SKM-1 (cell line): ENCODE data around the gene C7orf33.
A peak's percentile ranks its signal among the peaks of the same experiment; 100 is the strongest.
"Not testable (repeated sequence)": the region's sequence is repeated elsewhere in the genome, so short reads cannot be mapped to it uniquely, and the experiment has no call there.

Source experiments
- DNase-seq: peaks from one replicate; lab custom pipeline; 2025; ENCODE audit not compliant: unreplicated experiment; lab: John Stamatoyannopoulos, UW

Gene C7orf33

GRCh38 chr7:148590471-148590870, at the start of gene C7orf33:
Gene C7orf33, plus strand, starts transcription at chr7:148590766. Its CDS starts 160 bp downstream, at chr7:148590926.
- no peak for DNase-seq

- no peak for DNase-seq
These were observed 48.6 kb upstream of the C7orf33 start for GRCh38 chr7:148541891-148542504.

GRCh38 chr7:148543302-148543701, 47.3 kb upstream of the C7orf33 start:
- DNase-seq, result no peak

GRCh38 chr7:148545172-148545571, 45.4 kb upstream of the C7orf33 start:
- no peak for DNase-seq

GRCh38 chr7:148545932-148546331, 44.6 kb upstream of the C7orf33 start:
- DNase-seq, result no peak

GRCh38 chr7:148546857-148547256, 43.7 kb upstream of the C7orf33 start:
- DNase-seq, result no peak

- DNase-seq, result no peak
These were observed 42.6 kb upstream of the C7orf33 start for GRCh38 chr7:148547951-148548350.

GRCh38 chr7:148553979-148554378, 36.6 kb upstream of the C7orf33 start:
- no peak for DNase-seq

GRCh38 chr7:148556892-148557291, 33.7 kb upstream of the C7orf33 start:
- DNase-seq, result no peak

GRCh38 chr7:148558914-148559313, 31.7 kb upstream of the C7orf33 start:
- no peak for DNase-seq

GRCh38 chr7:148561099-148561498, 29.5 kb upstream of the C7orf33 start:
- DNase-seq, result no peak

- no peak for DNase-seq
These were observed 26.8 kb upstream of the C7orf33 start for GRCh38 chr7:148563583-148564274.

GRCh38 chr7:148564275-148564951, 26.2 kb upstream of the C7orf33 start:
- not testable (repeated sequence) for DNase-seq

- no peak for DNase-seq
These were observed 23.8 kb upstream of the C7orf33 start for GRCh38 chr7:148566736-148567135.

GRCh38 chr7:148567524-148567923, 23.0 kb upstream of the C7orf33 start:
- no peak for DNase-seq

GRCh38 chr7:148570510-148570909, 20.1 kb upstream of the C7orf33 start:
- no peak for DNase-seq

- DNase-seq, result not testable (repeated sequence)
These were observed 19.6 kb upstream of the C7orf33 start for GRCh38 chr7:148570973-148571372.

- no peak for DNase-seq
These were observed 19.2 kb upstream of the C7orf33 start for GRCh38 chr7:148571381-148571780.

GRCh38 chr7:148572067-148572522, 18.5 kb upstream of the C7orf33 start:
- DNase-seq, result no peak

- not testable (repeated sequence) for DNase-seq
These were observed 17.0 kb upstream of the C7orf33 start for GRCh38 chr7:148573581-148573980.

GRCh38 chr7:148575640-148576411, 14.7 kb upstream of the C7orf33 start:
- peak; percentile 3 for DNase-seq
